Measurements from ENCODE around the gene DHTKD1. TPM values are rescaled to one million over a fixed set of nuclear protein-coding genes. Genes with fewer than 3 reads are reported as not detected.
"Not testable (repeated sequence)": the region's sequence is repeated elsewhere in the genome, so short reads cannot be mapped to it uniquely, and the experiment has no call there.

DHTKD1 gene
- total RNA-seq, 2 experiments from 2014 or later: 5.1 to 5.3 TPM

- Histone ChIP-seq H3K27ac (ENCODE audit: low read depth in 1 of 2, low read length in 2 of 2) (no peak overlapping the region), H3K4me1 (ENCODE audit: insufficient read depth, low read length) (peaks cover 15% of the 10 kb centered on the region), H3K4me3 (ENCODE audit: low read length) (no peak overlapping the region), H3K9me3 (ENCODE audit: control insufficient read depth in 1 of 2, insufficient read depth in 1 of 2, low read length in 2 of 2) (no peaks in the 10 kb centered on the region), H3K36me3 (ENCODE audit: insufficient read depth, low read length) (no peaks in the 10 kb centered on the region), H3K27me3 (ENCODE audit: control insufficient read depth in 1 of 2, insufficient read depth in 2 of 2, low read length in 2 of 2) (no peaks in the 10 kb centered on the region)
- no peak for ATAC-seq (ENCODE audit: poor library complexity)
- Mint-ChIP-seq H3K27ac (peak overlapping the region; percentile 33), H3K4me3 (peak overlapping the region; percentile 46), H3K9me3 (no peaks in the 10 kb centered on the region), H3K36me3 (ENCODE audit: low read depth) (no peaks in the 10 kb centered on the region), H3K27me3 (no peaks in the 10 kb centered on the region), H3K4me1 (ENCODE audit: low read depth) (peaks cover 16% of the 10 kb centered on the region)
- CTCF ChIA-PET: interaction anchor here (0.7 to 1.1 kb wide), 2 partner anchors 15 to 26 kb away, joined by 3 read pairs; no protein-coding TSS in a partner anchor
- intact Hi-C loops (cut with DNase I, micrococcal nuclease): loop anchor here (1.0 to 10.0 kb wide), 4 partner anchors 22 to 1235 kb away; partner anchors contain the start of genes CDC123 (in 1 of the 2), NUDT5 (in 1 of the 2), PHYH (in 1 of the 2) and SEC61A2 (in 1 of the 2)
- DNase-seq: no peak
- no peak for TF ChIP-seq CTCF (IDR thresholded peaks at IDR 0.05)
- POLR2A ChIA-PET: interaction anchor here (4.5 kb wide), 1 partner anchor 25 kb away, joined by 55 read pairs; the partner anchor contains the start of gene UPF2
Observed at GRCh38 chr10:12067336-12067735, 1.4 kb upstream of the DHTKD1 start.

GRCh38 chr10:12071441-12071840, 2.7 kb downstream of the DHTKD1 start:
- POLR2A ChIA-PET; H3K4me3 ChIP-seq (ENCODE audit: low read length); H3K27ac Mint-ChIP-seq; H3K27ac ChIP-seq (ENCODE audit: low read depth in 1 of 2, low read length in 2 of 2); intact Hi-C loops (cut with DNase I, micrococcal nuclease); H3K27me3 ChIP-seq (ENCODE audit: control insufficient read depth in 1 of 2, insufficient read depth in 2 of 2, low read length in 2 of 2); H3K36me3 Mint-ChIP-seq (ENCODE audit: low read depth); H3K27me3 Mint-ChIP-seq; H3K9me3 ChIP-seq (ENCODE audit: control insufficient read depth in 1 of 2, insufficient read depth in 1 of 2, low read length in 2 of 2); CTCF ChIA-PET; H3K36me3 ChIP-seq (ENCODE audit: insufficient read depth, low read length); H3K9me3 Mint-ChIP-seq; DNase-seq; ATAC-seq (ENCODE audit: poor library complexity): not testable (repeated sequence)
- peak overlapping the region; percentile 62 for H3K4me3 Mint-ChIP-seq
- peaks cover 15% of the 10 kb centered on the region for H3K4me1 ChIP-seq (ENCODE audit: insufficient read depth, low read length)
- H3K4me1 Mint-ChIP-seq (ENCODE audit: low read depth): peaks cover 16% of the 10 kb centered on the region

GRCh38 chr10:12073526-12073925, 4.8 kb downstream of the DHTKD1 start:
- peaks cover 7% of the 10 kb centered on the region for H3K36me3 Mint-ChIP-seq (ENCODE audit: low read depth)

More at GRCh38 chr10:12073526-12073925, 4.8 kb downstream of the DHTKD1 start:
- no peak for DNase-seq
- TF ChIP-seq CTCF (IDR thresholded peaks at IDR 0.05): no peak
- no peak overlapping the region for H3K27ac ChIP-seq (ENCODE audit: low read depth in 1 of 2, low read length in 2 of 2)
- Mint-ChIP-seq H3K27me3 (no peaks in the 10 kb centered on the region), H3K27ac (no peak overlapping the region), H3K4me1 (ENCODE audit: low read depth) (peaks cover 13% of the 10 kb centered on the region), H3K9me3 (no peaks in the 10 kb centered on the region), H3K4me3 (no peak overlapping the region)
- no peak overlapping the region for H3K4me3 ChIP-seq (ENCODE audit: low read length)
- intact Hi-C loops (cut with DNase I, micrococcal nuclease): no loop called here
- no peaks in the 10 kb centered on the region for H3K9me3 ChIP-seq (ENCODE audit: control insufficient read depth in 1 of 2, insufficient read depth in 1 of 2, low read length in 2 of 2)
- ChIA-PET CTCF (no interaction called here), POLR2A (interaction anchor here (0.8 kb wide), 1 partner anchor 8 kb away, joined by 3 read pairs; no protein-coding TSS in a partner anchor)
- peaks cover 8% of the 10 kb centered on the region for H3K4me1 ChIP-seq (ENCODE audit: insufficient read depth, low read length)
- ATAC-seq (ENCODE audit: poor library complexity): no peak
- peaks cover 8% of the 10 kb centered on the region for H3K36me3 ChIP-seq (ENCODE audit: insufficient read depth, low read length)
- no peaks in the 10 kb centered on the region for H3K27me3 ChIP-seq (ENCODE audit: control insufficient read depth in 1 of 2, insufficient read depth in 2 of 2, low read length in 2 of 2)

Data from CD4-positive, alpha-beta T cell (primary cell).